ENCODE data around the gene ZNF318. TPM values are rescaled to one million over a fixed set of nuclear protein-coding genes. Genes with fewer than 3 reads are reported as not detected.
"Not testable (repeated sequence)": the region's sequence is repeated elsewhere in the genome, so short reads cannot be mapped to it uniquely, and the experiment has no call there.

Gene ZNF318
- polyA plus RNA-seq, 1 donor from 2014 or later: 11.7 TPM

DNA sequence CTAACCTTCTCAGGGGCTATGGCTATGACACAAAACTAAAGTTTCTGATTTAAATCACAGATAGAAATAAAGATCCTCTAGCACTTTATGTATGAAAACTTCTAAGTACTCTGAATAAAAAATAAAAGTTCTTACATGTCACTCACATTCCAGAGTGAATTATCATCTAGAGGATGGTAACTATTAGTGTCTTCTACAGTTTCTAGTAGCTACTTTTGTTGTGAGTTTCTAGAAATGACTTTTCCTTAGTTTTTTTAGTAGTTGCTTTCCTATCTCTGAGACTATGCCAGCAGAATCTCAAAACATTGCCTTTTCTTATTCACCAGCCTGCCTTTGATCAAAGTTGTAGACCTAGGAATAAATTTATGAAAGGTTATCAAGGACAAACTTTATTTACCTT lies 10.1 kb downstream of the ZNF318 start:
- no peaks in the 10 kb centered on the region for H3K9me2 ChIP-seq (ENCODE audit: insufficient read depth, low read length)
- no peaks in the 10 kb centered on the region for H4K20me1 ChIP-seq (ENCODE audit: insufficient read depth)
- no peaks in the 10 kb centered on the region for H3K79me2 ChIP-seq (replicated peaks; ENCODE audit: insufficient read depth, low read length)
- TF ChIP-seq MXI1 (conservative IDR thresholded peaks at IDR 0.05; ENCODE audit: poor library complexity, severe bottlenecking) (no peak), EP300 (conservative IDR thresholded peaks at IDR 0.05; ENCODE audit: poor library complexity, severe bottlenecking) (no peak), TAF1 (IDR thresholded peaks at IDR 0.05; ENCODE audit: low read depth) (no peak), EZH2 (IDR thresholded peaks at IDR 0.05; ENCODE audit: borderline replicate concordance, insufficient read depth, low read length, poor library complexity, severe bottlenecking) (no peak)
- H3K4me2 ChIP-seq (ENCODE audit: low read length): no peak overlapping the region
- no peaks in the 10 kb centered on the region for H3K9me3 ChIP-seq (ENCODE audit: low read length)
- H3K36me3 ChIP-seq (ENCODE audit: insufficient read depth, low read length): peaks cover 11% of the 10 kb centered on the region
- H3K27me3 ChIP-seq (ENCODE audit: insufficient read depth, low read depth, low read length): no peaks in the 10 kb centered on the region
- H3K27ac ChIP-seq (ENCODE audit: low read length): no peak overlapping the region
- no peaks in the 10 kb centered on the region for H3F3A ChIP-seq (ENCODE audit: insufficient read depth, low read length, poor library complexity, severe bottlenecking)
- no peak overlapping the region for H3K9ac ChIP-seq (ENCODE audit: low read length)
- H2AFZ ChIP-seq (ENCODE audit: low read depth, low read length): no peak overlapping the region
- H3K4me3 ChIP-seq (ENCODE audit: low read length): no peak overlapping the region

DNA sequence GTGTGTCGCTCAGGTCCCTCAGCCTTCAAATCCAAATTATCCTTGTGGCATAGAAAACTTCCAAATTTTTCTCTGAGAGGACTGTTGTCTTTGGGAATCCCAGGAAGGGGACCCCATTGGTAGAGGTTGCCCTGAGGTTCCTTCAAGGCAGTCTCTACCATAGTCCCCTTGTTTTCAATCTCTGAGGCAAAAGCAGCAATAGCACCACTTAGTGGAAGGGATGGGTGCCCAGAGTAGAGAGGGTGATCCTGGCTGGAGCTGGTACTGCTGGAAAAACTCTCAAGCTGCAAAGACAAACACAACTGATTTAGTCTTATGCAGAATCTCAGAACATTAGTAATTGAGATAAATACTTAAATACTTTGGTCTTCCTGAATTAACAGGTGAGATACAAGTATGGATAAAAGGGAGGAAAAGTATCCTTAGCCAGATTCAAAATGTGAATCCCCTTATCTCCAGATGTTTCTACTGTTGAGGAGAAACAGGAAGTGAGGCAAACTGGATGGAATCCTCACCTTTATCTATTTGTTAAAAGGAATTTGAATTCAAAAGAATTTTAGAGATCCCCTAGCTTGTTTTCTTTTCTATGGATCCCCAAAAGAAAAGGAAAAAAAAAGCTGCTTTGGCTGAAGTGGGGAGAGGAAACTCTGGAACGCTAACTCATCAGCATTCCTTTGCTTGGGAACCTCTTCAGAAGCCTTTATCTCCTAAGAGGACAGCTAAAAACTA lies 13.4 kb downstream of the ZNF318 start:
- peaks cover 12% of the 10 kb centered on the region for H3K36me3 ChIP-seq (ENCODE audit: insufficient read depth, low read length)
- no peaks in the 10 kb centered on the region for H4K20me1 ChIP-seq (ENCODE audit: insufficient read depth)
- H3K79me2 ChIP-seq (replicated peaks; ENCODE audit: insufficient read depth, low read length): no peaks in the 10 kb centered on the region
- H3K4me3 ChIP-seq (ENCODE audit: low read length): no peak overlapping the region
- H2AFZ ChIP-seq (ENCODE audit: low read depth, low read length): no peak overlapping the region
- H3K27ac ChIP-seq (ENCODE audit: low read length): no peak overlapping the region
- TF ChIP-seq TAF1 (IDR thresholded peaks at IDR 0.05; ENCODE audit: low read depth): no peak
- TF ChIP-seq EZH2 (IDR thresholded peaks at IDR 0.05; ENCODE audit: borderline replicate concordance, insufficient read depth, low read length, poor library complexity, severe bottlenecking): no peak
- no peak for TF ChIP-seq RAD21 (conservative IDR thresholded peaks at IDR 0.05)
- no peak for TF ChIP-seq REST (IDR thresholded peaks at IDR 0.05; ENCODE audit: borderline replicate concordance)
- TF ChIP-seq POLR2AphosphoS5 (IDR thresholded peaks at IDR 0.05): no peak
- no peak for TF ChIP-seq SMC3 (conservative IDR thresholded peaks at IDR 0.05; ENCODE audit: poor library complexity)
- no peak for TF ChIP-seq EP300 (conservative IDR thresholded peaks at IDR 0.05; ENCODE audit: poor library complexity, severe bottlenecking)
- no peak for TF ChIP-seq MXI1 (conservative IDR thresholded peaks at IDR 0.05; ENCODE audit: poor library complexity, severe bottlenecking)
- no peaks in the 10 kb centered on the region for H3K9me2 ChIP-seq (ENCODE audit: insufficient read depth, low read length)
- no peaks in the 10 kb centered on the region for H3F3A ChIP-seq (ENCODE audit: insufficient read depth, low read length, poor library complexity, severe bottlenecking)
- H3K9me3 ChIP-seq (ENCODE audit: low read length): no peaks in the 10 kb centered on the region
- no peak overlapping the region for H3K9ac ChIP-seq (ENCODE audit: low read length)
- H3K4me2 ChIP-seq (ENCODE audit: low read length): no peak overlapping the region
- no peaks in the 10 kb centered on the region for H3K27me3 ChIP-seq (ENCODE audit: insufficient read depth, low read depth, low read length)

DNA sequence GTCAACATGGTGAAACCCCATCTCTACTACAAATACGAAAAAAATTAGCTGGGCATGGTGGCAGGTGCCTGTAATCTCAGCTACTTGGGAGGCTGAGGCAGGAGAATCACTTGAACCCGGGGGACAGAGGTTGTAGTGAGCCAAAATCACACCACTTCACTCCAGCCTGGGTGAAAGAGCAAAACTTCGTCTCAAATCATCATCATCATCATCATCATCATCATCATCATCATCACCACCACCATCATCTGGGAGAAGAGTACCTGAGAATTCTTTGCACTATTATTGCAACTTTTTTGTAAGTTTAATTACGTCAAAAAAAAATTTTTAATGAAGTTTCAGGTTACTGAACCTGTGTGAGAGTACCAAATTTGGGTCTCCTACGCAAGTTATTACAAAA lies 17.5 kb downstream of the ZNF318 start:
- not testable (repeated sequence) for H3K9ac ChIP-seq (ENCODE audit: low read length); H3F3A ChIP-seq (ENCODE audit: insufficient read depth, low read length, poor library complexity, severe bottlenecking); H3K79me2 ChIP-seq (replicated peaks; ENCODE audit: insufficient read depth, low read length); H3K4me2 ChIP-seq (ENCODE audit: low read length); H3K9me3 ChIP-seq (ENCODE audit: low read length); H3K9me2 ChIP-seq (ENCODE audit: insufficient read depth, low read length); H3K4me3 ChIP-seq (ENCODE audit: low read length); H2AFZ ChIP-seq (ENCODE audit: low read depth, low read length); H3K36me3 ChIP-seq (ENCODE audit: insufficient read depth, low read length); H3K27ac ChIP-seq (ENCODE audit: low read length); H3K27me3 ChIP-seq (ENCODE audit: insufficient read depth, low read depth, low read length); H4K20me1 ChIP-seq (ENCODE audit: insufficient read depth)

All from neural cell (in vitro differentiated cells).